ENCODE results near the gene SNX13. TPM values are rescaled to one million over a fixed set of nuclear protein-coding genes. Genes with fewer than 3 reads are reported as not detected.

The SNX13 gene
- polyA plus RNA-seq, 1 of the 3 experiments (the other 2 are of a cell fraction): 13.0 TPM

GRCh38 chr7:17963281-17963680 lies 23.0 kb upstream of the SNX13 start (continued):
- no peak for TF ChIP-seq CTCF (IDR thresholded peaks at IDR 0.05)

GRCh38 chr7:17962652-17963051 lies 22.4 kb upstream of the SNX13 start:
- Histone ChIP-seq H3K79me2 (ENCODE audit: insufficient read depth) (no peaks in the 10 kb centered on the region), H3K27me3 (ENCODE audit: insufficient read depth) (peaks cover 25% of the 10 kb centered on the region; the same call in 1 of the 2 replicates), H4K20me1 (ENCODE audit: insufficient read depth) (no peaks in the 10 kb centered on the region), H3K4me3 (ENCODE audit: low read depth in 2 of 2, low read length in 1 of 2) (no peak overlapping the region), H3K36me3 (replicated peaks in 1 of 2; ENCODE audit: control insufficient read depth in 1 of 2, insufficient read depth in 2 of 2, low read length in 1 of 2) (no peaks in the 10 kb centered on the region), H3F3A (replicated peaks; ENCODE audit: insufficient read depth) (peaks cover 5% of the 10 kb centered on the region), H3K27ac (ENCODE audit: low read depth in 2 of 2, low read length in 1 of 2) (no peak overlapping the region), H3K9ac (no peak overlapping the region), H2AFZ (ENCODE audit: low read depth) (no peak overlapping the region), H3K4me1 (ENCODE audit: control insufficient read depth in 1 of 2, insufficient read depth in 2 of 2, low read depth in 1 of 2, low read length in 1 of 2) (no peaks in the 10 kb centered on the region), H3K9me2 (no peaks in the 10 kb centered on the region), H3K4me2 (no peak overlapping the region), H3K9me3 (no peaks in the 10 kb centered on the region)
- POLR2A ChIA-PET: no interaction called here
- 49% methylated on average over 9 of the region's 9 CpGs for WGBS (ENCODE audit: low lambda C conversion rate)
- CTCF ChIA-PET: interaction anchor here (1.5 to 3.6 kb wide), 2 partner anchors 17 to 192 kb away, joined by 6 to 11 read pairs; no protein-coding TSS in a partner anchor
- TF ChIP-seq RAD21 (IDR thresholded peaks at IDR 0.05; ENCODE audit: low read length) (no peak), FOSL2 (IDR thresholded peaks at IDR 0.05; ENCODE audit: borderline replicate concordance, low read depth) (no peak), POLR2AphosphoS5 (IDR thresholded peaks at IDR 0.05; ENCODE audit: low read depth, low read length) (no peak), RFX5 (IDR thresholded peaks at IDR 0.05; ENCODE audit: low read length) (no peak), EP300 (IDR thresholded peaks at IDR 0.05; ENCODE audit: borderline replicate concordance in 1 of 2, low read depth in 1 of 2, low read length in 1 of 2) (no peak), JUND (IDR thresholded peaks at IDR 0.05) (no peak)
- DNase-seq: no peak

- no peak for TF ChIP-seq FOSL2 (IDR thresholded peaks at IDR 0.05; ENCODE audit: borderline replicate concordance, low read depth)
- no peak for TF ChIP-seq CTCF (IDR thresholded peaks at IDR 0.05)
- TF ChIP-seq RAD21 (IDR thresholded peaks at IDR 0.05; ENCODE audit: low read length): no peak
- no peak for TF ChIP-seq USF1 (IDR thresholded peaks at IDR 0.05; ENCODE audit: borderline replicate concordance, low read depth)
- no peak for TF ChIP-seq MXI1 (IDR thresholded peaks at IDR 0.05; ENCODE audit: low read depth, low read length)
- TF ChIP-seq USF2 (IDR thresholded peaks at IDR 0.05; ENCODE audit: borderline replicate concordance, low read depth, low read length): no peak
- no peak for TF ChIP-seq CHD2 (IDR thresholded peaks at IDR 0.05; ENCODE audit: low read length, partially characterized antibody)
- CTCF ChIA-PET: interaction anchor here (1.0 to 1.2 kb wide), 2 partner anchors 27 to 364 kb away, joined by 3 to 4 read pairs; no protein-coding TSS in a partner anchor
- Histone ChIP-seq H3K9me2 (no peaks in the 10 kb centered on the region), H3K4me1 (ENCODE audit: control insufficient read depth in 1 of 2, insufficient read depth in 2 of 2, low read depth in 1 of 2, low read length in 1 of 2) (no peaks in the 10 kb centered on the region), H3K79me2 (ENCODE audit: insufficient read depth) (no peaks in the 10 kb centered on the region), H3K36me3 (replicated peaks in 1 of 2; ENCODE audit: control insufficient read depth in 1 of 2, insufficient read depth in 2 of 2, low read length in 1 of 2) (no peaks in the 10 kb centered on the region), H3K27me3 (ENCODE audit: insufficient read depth) (peaks cover 24% of the 10 kb centered on the region; the same call in 1 of the 2 replicates), H3K4me2 (no peak overlapping the region), H3F3A (replicated peaks; ENCODE audit: insufficient read depth) (no peaks in the 10 kb centered on the region), H3K9ac (no peak overlapping the region), H3K27ac (ENCODE audit: low read depth in 2 of 2, low read length in 1 of 2) (no peak overlapping the region), H4K20me1 (ENCODE audit: insufficient read depth) (no peaks in the 10 kb centered on the region), H3K4me3 (ENCODE audit: low read depth in 2 of 2, low read length in 1 of 2) (no peak overlapping the region), H3K9me3 (no peaks in the 10 kb centered on the region), H2AFZ (ENCODE audit: low read depth) (no peak overlapping the region)
- 22% methylated on average over 2 of the region's 2 CpGs for WGBS (ENCODE audit: low lambda C conversion rate)
- POLR2A ChIA-PET: no interaction called here
- no peak for DNase-seq
These were observed 17.6 kb upstream of the SNX13 start for GRCh38 chr7:17957871-17958270.
